HepG2 (cell line): Measurements from ENCODE around the gene STUB1. TPM values are rescaled to one million over a fixed set of nuclear protein-coding genes. Genes with fewer than 3 reads are reported as not detected.

Source experiments
- CEBPZ ChIP-seq: IDR thresholded peaks from 2 replicates; pipeline ENCODE4 v1.6.1; 2012; ENCODE audit warnings: low read length, improper control_type of control experiment
- ETS1 ChIP-seq: sonication (generic); formaldehyde crosslinking; IDR thresholded peaks from 2 replicates; pipeline ENCODE4 v1.4.0; 2020; ENCODE audit warnings: missing genetic modification reagents
- FOXK1 ChIP-seq: sonication (generic); formaldehyde crosslinking; IDR thresholded peaks from 2 replicates; pipeline ENCODE4 v1.4.0; 2020; ENCODE audit warnings: low read depth, missing genetic modification reagents, borderline replicate concordance
- HNRNPLL ChIP-seq: fragments of 200-400 bp; formaldehyde crosslinking; IDR thresholded peaks from 2 replicates; pipeline ENCODE4 v1.6.1; 2017; ENCODE audit warnings: mild to moderate bottlenecking, low read depth, low read length; ENCODE audit not compliant: poor library complexity, severe bottlenecking
- KAT7 ChIP-seq: IDR thresholded peaks from 2 replicates; pipeline ENCODE4 v1.6.1; 2018; ENCODE audit warnings: borderline replicate concordance, missing compliant biosample characterization
- PPARG ChIP-seq: conservative IDR thresholded peaks from 2 replicates; pipeline ENCODE4 v1.6.1; 2016; ENCODE audit warnings: missing biosample characterization, missing genetic modification reagents
- RBM22 ChIP-seq: fragments of 200-400 bp; formaldehyde crosslinking; optimal IDR thresholded peaks from 2 replicates; pipeline ENCODE3; 2017; ENCODE audit warnings: mild to moderate bottlenecking, low read length, moderate library complexity
- ZBTB38 ChIP-seq: sonication (generic); formaldehyde crosslinking; IDR thresholded peaks from 2 replicates; pipeline ENCODE4 v1.5.1; 2020; ENCODE audit warnings: mild to moderate bottlenecking, missing genetic modification reagents
- ZBTB40 ChIP-seq, 2 experiments: fragments of 450-650 bp in 1 of 2; sonication (generic) in 1 of 2; formaldehyde crosslinking in 1 of 2; IDR thresholded peaks; 2 replicates each; pipeline versions ENCODE4 v1.6.1 to v1.8.0; 2016 to 2022; ENCODE audit warnings: antibody characterized with exemption in 1 of 2, mild to moderate bottlenecking in 1 of 2, missing genetic modification reagents in 1 of 2
- ZIK1 ChIP-seq: sonication (generic); formaldehyde crosslinking; IDR thresholded peaks from 2 replicates; pipeline ENCODE4 v1.5.0; 2020; ENCODE audit warnings: mild to moderate bottlenecking, low read depth, missing genetic modification reagents, borderline replicate concordance
- ZNF138 ChIP-seq: sonication (generic); formaldehyde crosslinking; IDR thresholded peaks from 2 replicates; pipeline ENCODE4 v1.5.0; 2020; ENCODE audit warnings: mild to moderate bottlenecking, low read depth, missing genetic modification reagents
- ZNF335 ChIP-seq: sonication (generic); formaldehyde crosslinking; IDR thresholded peaks from 2 replicates; pipeline ENCODE4 v1.4.0; 2020; ENCODE audit warnings: missing genetic modification reagents
- ZNF460 ChIP-seq: sonication (generic); formaldehyde crosslinking; IDR thresholded peaks from 2 replicates; pipeline ENCODE4 v1.5.1; 2020; ENCODE audit warnings: missing genetic modification reagents, mild to moderate bottlenecking, borderline replicate concordance
- ZNF549 ChIP-seq: sonication (generic); formaldehyde crosslinking; IDR thresholded peaks from 2 replicates; pipeline ENCODE4 v1.5.0; 2020; ENCODE audit warnings: missing genetic modification reagents
- ZNF724P ChIP-seq: sonication (generic); formaldehyde crosslinking; IDR thresholded peaks from 2 replicates; pipeline ENCODE4 v1.8.0; 2022; ENCODE audit warnings: missing genetic modification reagents, borderline replicate concordance
- polyA plus RNA-seq, 8 experiments: library from polyadenylated mRNA; depleted of rRNA in 3 of 8; stranded (reverse) in 7 of 8; unstranded in 1 of 8; fragments of >200 nt; fragmentation: Illumina TruSeq in 4 of 8; extraction: Trizol in 4 of 8; gene quantifications; 2 replicates each; pipeline versions ENCODE4 v1.2.1 to v1.2.3, GENCODE V29; 2011 to 2016; ENCODE audit warnings: low read depth in 4 of 8, missing spikeins in 1 of 8, mixed read lengths in 1 of 8; ENCODE audit not compliant: insufficient read depth in 1 of 8
- total RNA-seq, 5 experiments: library from RNA; depleted of rRNA; stranded (reverse); fragments of >200 nt; fragmentation: Illumina TruSeq; extraction: Trizol; gene quantifications; 2 replicates each; pipeline ENCODE4 v1.2.3, GENCODE V29; 2016; ENCODE audit warnings: low read depth in 1 of 5

Gene STUB1
- total and polyA plus RNA-seq, 2 of the 13 experiments (the other 11 are each of a cell fraction or from before 2014, with no cell fraction given): 52.9 to 78.2 TPM

DNA sequence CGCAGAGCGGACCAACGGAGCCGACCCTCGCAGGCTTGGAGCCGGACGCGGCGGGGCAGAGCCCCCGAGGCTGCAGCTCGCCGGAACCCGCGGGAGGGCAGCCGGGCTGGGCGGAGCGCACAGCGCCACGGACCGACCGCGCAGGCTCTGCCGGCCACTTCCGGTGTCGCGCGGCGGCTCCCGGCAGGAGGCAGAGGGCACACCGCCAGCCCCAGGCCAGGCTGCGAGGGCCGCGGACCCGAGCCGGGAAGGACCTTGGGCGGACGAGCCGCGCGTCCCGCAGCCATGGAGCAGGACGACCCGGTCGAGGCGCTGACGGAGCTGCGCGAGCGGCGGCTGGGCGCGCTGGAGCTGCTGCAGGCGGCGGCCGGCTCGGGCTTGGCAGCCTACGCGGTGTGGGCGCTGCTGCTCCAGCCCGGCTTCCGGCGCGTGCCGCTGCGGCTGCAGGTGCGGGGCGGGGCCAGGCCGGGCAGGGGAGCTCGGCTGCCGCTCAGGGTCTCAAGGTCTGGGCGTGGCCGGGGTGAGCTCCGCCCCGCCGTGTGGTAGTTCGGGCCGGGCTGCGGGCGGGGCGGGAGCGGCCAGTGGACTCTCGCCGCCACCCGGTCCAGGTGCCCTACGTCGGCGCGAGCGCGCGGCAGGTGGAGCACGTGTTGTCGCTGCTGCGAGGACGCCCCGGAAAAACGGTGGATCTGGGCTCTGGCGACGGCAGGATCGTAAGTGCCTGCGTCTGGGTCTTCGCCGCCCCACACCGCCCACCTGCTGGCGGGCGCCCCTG lies 41.0 kb downstream of the STUB1 start, which contains the start of gene ANTKMT (continued):
- peak; percentile 57 for TF ChIP-seq ZNF138
- TF ChIP-seq ZNF724P: peak; percentile 47
- TF ChIP-seq ETS1 (CRISPR knock-in tag): peak; percentile 14; the same call in 1 of the 2 replicates
- TF ChIP-seq CEBPZ: no peak
- peak; percentile 93 for TF ChIP-seq ZBTB38 (CRISPR knock-in tag)
- no peak for TF ChIP-seq KAT7 (CRISPR knock-in tag)
- peak; percentile 77 for TF ChIP-seq ZIK1 (CRISPR knock-in tag)
- TF ChIP-seq ZNF460 (CRISPR knock-in tag): no peak
- TF ChIP-seq ZBTB40 (IDR thresholded peaks at IDR 0.05): no peak
- TF ChIP-seq ZBTB40 (CRISPR knock-in tag; IDR thresholded peaks at IDR 0.05): peak; percentile 86
- TF ChIP-seq FOXK1: peak; percentile 19; the same call in 1 of the 2 replicates
- TF ChIP-seq ZNF335 (CRISPR knock-in tag): no peak
- no peak for TF ChIP-seq PPARG (CRISPR knock-in tag)
- TF ChIP-seq RBM22: no peak
- peak; percentile 61 for TF ChIP-seq HNRNPLL
- no peak; the same call in 1 of the 2 replicates for TF ChIP-seq ZNF549 (CRISPR knock-in tag)
